CD4-positive, alpha-beta T cell treated with Interleukin-10 for 1 hour (primary cell): ENCODE data around the gene AHNAK.

Experiments used
- DNase-seq: peaks from one replicate; pipeline ENCODE4 v3.0.0-alpha.2; 2020

Gene AHNAK

DNA sequence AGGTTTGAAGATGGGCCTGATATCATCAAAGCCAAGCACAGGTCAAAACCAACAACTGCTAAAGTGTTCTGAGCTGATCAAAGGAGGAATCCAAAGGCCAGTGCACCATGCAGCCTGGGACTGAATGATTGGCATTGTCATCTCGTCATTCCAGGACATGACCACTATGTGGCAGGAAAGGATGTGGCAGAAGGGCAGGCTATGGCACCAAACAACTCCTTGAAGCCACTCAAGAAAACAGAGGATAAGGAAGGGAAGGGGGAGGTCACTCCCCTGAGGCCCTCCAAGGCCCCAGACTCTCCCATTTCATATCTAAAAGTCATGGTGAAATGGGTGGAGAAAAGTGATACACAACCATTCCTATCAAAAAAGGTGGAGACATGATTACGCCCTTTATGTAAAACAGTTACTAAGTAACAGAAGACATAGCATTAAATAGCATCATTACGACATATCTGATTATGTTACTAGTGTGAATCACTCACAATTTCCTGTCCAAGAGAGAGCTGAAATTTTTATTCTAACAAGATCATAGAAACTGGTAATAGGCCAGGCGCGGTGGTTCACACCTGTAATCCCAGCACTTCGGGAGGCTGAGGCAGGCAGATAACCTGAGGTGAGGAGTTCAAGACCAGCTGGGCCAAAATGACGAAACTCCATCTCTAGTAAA, 49.3 kb downstream of the AHNAK start:
- DNase-seq, result no peak

DNA sequence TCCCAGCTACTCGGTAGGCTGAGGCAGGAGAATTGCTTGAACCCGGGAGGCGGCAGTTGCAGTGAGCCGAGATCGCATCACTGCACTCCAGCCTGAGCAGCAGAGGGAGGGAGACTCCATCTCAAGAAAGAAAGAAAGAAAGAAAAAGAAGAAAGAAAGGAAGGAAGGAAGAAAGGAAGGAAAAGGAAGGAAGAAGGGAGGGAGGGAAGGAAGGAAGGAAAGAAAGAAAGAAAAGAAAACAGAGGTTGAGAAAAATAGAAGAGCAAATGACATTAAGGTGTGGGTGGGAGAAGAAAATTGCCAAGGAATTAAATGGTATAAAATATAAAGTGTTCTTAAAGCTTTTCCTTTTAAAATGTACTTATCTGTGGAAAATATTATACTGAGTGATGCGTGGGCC, 49.9 kb downstream of the AHNAK start:
- DNase-seq, result no peak

DNA sequence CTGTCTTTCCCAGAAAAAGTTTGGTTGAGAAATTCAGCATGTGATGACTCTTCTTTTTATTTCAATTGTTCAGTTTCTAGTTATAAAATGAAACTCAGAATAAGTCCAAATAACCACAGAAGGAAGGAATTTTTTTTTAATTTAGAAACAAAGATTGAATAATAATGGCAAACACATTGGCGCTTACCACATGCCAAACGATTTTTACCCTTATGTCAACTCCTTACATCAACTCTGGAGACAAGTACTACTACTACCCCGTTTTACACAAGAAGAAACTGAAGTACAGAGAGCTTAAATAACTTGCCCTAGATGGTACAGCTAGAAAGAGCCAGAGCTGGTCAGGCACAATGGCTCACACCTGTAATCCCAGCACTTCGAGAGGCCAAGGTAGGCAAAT, 52.4 kb downstream of the AHNAK start:
- no peak for DNase-seq

DNA sequence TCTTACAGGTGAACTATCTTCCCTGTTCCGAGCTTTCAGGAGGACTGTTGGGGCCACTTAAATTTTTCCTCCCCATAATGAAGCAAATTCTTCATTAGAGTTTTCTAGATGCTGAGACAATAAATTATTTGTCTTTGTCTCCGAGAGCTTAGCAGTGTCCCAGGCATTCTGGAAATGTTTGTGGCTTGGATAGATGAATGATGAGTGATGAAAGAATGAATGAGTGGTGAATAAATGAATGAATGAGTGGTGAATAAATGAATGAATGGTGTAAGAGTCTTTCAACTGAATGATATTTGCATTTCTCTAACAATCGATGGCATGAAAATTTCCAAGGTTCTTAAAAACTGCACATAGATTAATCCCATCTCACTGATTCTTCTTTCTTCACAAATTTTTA, 52.8 kb downstream of the AHNAK start:
- no peak for DNase-seq

DNA sequence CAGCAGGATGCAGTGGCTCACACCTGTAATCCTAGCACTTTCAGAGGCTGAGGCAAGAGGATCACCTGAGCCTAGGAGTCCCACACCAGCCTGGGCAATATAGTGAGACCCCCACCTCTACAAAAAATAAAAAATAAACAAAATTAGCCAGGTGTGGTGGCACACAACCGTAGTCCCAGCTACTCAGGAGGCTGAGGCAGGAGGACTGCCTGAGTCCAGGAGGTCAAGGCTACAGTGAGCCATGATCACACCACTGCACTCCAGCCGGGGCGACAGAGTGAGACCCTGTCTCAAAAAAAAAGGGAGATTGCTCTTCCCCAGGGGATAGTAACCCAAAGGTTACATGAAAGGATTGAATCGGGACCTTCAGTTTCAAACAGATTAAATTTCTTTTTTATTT, 54.0 kb downstream of the AHNAK start:
- DNase-seq, result no peak

DNA sequence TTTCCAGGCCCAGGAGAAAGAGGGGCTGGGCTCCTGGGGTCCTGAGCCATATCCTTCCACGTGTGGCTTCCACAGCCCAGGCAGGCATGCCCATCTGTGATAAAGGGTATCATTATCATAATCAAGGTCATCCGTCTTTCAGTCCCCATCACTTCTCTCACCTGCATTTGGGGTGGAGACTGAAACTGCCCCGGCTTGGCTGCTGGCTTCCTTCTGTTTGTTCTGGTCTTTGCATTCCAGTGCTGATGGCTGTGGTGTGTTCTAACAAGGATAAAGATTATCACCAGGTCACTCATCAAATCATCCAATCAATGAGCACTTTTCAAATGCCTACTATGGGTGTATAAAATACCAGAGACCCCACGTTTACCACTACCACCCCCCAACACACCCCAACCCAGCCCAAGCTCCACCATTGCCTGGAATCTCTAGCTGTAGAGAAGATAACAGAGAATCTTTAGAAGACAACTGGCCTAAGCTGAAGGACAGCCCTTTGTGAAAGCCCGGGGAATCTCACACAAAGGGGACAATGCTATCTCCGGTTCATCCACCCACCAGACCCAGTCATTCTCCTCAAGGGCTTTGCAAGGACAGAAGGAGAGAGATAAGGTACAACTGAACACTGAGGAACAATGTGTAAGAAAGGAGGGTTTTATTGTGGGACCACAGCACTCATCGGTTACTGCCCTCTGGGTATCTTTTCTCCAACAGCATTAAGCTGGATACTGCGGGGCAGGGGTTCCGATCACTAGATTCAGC, 54.9 kb downstream of the AHNAK start:
- DNase-seq, result no peak

DNA sequence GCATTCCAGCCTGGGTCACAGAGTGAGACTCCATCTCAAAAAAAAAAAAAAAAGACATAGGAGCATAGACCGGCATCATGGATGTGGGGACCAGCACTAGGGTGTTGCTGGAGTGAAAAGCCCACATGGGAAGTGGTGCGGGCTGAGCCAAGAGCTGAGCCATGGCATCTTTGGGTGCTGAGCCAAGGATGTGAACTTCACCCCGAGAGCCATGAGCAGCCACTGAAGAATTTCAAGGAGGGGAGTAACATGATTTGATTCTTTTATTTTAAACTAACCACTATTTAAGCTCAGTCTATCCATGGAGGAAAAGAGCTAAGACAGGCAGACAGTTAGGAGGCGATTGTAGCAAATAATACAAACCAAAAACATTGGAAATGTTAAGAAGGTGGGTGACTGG, 57.4 kb downstream of the AHNAK start:
- DNase-seq, result no peak

DNA sequence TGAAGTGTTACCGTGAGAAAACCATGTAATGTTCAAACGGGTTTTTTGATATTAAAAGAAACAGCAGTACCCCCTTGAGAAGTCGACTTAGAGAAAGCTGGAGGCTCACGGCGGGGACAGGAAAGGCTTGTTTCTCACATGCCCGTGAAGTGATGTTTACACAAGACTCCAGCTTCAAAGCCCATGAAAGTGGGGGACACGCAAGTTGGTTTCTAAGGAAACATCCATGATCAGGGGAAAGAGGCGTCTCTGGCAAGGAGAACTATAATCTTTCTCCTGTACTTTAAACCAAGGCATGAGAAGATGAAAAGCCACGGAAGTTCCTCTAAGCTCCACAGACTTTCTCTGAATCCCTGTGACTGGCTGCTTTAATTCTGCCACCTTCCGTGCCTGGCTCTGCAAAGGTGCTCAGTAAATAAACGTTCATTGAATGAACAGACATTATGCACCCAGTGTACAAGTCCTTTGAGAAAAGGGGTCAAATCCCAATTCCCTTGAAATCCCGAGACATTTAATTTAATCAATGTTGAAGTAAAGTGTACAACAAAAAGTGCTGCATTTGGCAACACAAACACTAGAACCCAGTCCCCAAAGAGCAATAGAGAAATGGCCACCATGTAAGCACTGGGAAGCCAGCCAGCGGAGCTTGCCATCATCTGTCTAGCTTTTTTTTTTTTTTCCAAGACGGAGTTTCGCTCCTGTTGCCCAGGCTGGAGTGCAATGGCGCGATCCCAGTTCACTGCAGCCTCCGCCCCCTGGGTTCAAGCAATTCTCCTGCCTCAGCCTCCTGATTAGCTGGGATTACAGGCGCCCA, 58.7 kb downstream of the AHNAK start:
- no peak for DNase-seq

DNA sequence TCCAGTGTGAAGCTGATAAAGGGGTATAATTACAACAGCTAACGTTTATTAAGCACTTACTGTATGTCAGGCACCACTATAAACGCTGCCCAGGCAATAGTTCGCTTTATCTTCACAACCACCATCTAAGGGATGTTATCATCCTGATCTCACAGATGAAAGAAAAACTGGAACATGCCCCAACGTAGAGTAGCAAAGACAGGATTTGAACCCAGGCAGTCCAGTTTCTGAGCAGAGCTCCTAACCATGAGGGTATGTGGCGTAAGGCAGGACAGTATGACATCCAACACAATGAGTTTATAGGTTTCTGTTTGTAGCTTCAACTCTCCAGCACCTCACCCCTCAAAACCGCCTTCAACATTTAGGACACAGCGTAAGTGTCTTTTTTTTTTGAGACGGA, 59.5 kb downstream of the AHNAK start:
- no peak for DNase-seq

DNA sequence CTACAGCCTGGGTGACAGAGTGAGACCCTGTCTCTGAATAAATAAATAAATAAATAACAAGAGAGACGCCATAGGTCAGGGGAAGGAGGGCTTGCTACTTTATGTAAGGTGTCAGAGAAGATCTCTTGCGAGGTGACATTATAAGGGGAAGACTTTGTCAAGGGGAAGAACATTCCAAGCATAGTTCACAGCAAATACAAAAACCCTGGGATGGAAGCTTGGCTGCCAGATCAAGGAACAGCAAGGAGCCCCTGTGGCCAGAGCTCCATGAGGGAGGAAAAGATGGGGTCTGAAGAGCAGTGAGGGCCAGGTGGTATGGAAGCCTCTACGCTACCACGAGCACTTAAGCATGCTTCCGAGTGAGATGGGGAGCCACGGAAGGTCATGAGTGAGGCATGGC, 62.3 kb downstream of the AHNAK start:
- no peak for DNase-seq

DNA sequence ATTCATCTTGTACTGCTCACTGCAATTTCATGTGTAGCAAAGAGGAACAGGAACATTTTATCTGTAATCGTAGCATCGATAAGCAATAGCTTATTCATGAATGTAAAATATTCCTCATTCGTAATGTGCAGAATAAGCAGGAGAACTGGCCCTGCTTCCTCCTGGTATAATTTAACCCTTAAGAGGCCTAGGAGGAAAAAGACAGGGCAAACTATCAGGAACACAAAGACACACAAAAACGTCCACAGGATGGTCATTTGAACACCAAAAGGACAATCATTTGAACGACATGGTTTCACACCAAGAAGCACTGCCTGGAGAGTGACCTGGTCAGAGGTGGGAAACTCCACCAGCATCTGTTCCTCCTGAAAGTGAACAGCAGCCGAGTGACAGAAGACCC, 63.9 kb downstream of the AHNAK start:
- DNase-seq, result no peak

DNA sequence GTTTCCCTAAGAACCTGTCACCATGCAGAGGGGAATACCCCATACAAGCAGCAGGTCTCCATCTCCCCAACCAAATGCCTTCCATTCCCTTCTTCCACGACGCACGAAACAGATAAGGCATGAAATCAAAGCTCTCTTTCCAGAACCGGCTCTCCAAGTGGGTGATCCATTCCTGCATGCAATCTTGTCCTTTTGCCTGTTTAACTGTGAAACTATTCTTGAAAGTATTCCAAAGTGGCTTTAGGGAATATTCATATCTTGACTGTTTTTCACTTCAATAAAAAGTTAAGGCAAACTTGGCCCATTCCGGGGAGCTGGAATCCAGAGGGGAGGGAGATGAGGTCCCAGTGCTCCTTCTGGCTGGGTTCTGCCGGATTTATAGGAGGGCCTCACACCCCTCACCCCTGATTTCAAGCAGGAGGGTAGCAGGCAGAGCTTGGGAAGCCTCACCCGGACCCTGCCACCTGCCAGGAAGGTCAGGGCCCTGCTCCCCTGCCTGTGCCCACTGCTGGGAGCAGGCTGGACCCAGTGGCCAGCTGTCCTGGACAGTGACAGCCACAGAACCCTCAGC, 66.9 kb downstream of the AHNAK start:
- no peak for DNase-seq

DNA sequence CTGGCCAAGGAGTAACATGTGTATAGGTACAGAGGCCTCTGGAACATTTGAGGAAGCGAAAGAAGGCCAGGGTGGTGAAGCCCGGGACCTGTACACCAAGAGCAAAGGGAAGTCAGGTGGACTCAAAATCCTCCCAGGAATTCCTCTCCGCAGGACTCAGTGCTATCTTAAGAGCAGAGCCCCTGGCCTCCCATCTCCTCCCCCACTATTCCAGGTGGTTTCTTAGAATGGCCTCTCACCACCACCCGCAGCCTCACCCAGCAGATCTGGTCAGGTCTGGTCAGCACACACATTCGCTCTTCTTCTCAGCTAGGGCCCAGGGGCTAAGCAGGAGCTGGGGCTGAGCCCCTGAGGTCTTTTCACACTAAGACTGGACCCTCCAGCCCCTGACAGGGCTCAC, 68.7 kb downstream of the AHNAK start:
- no peak for DNase-seq

DNA sequence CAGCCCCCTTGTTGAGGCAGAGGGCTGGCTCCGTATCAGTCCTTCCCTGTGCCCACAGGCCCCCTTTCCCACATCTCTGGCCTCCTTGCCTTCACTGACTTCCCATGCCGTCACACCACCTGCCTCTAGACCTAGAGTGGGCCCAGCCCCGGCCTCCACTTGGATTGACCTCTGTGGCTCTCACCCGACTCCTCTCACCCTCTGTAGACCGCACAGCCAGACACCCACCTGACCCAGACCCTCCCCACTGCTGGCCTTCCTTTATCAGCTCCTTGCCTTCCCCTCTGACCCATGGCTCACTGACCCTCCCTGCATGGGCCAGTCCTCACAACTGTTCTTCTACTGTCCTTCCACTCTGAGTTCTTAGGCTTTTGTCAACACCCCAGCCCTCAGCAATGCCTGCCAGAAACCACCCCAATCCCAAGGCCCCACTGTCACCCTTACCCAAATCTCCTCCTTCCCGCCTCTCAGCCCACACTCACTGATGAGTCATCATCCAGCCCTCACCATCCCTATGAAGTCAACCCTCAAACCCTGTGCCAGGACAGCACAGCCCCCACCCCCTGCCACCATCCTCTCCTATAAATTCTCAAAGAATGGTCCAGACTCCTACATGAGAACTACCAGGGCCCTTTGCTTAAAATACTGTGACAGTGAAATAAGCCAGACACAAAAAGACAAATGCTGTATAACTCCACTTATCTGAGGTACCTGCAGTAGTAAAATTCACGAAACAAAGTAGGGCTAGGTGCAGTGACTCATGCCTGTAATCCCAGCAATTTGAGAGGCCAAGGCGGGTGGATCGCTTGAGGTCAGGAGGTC, 74.3 kb downstream of the AHNAK start:
- no peak for DNase-seq

DNA sequence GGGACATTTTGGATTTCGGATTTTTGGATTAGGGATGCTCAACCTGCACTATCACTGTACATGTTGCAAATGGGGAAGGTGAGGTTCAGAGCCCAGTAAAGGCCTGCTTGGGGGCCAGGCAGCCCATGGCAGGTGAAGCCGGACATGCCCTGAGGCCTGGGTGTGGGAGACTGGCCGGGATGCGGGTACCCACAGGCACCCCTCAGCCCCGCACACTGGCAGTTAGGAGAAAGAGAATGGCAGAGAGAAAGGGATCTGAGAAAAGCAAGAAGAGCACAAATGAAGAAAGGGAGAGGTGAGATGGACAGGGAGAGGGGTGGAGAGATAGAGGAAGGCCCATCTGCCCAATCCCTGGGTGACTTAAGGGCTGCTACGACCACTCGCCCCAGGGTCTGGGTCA, 75.0 kb downstream of the AHNAK start:
- no peak for DNase-seq

DNA sequence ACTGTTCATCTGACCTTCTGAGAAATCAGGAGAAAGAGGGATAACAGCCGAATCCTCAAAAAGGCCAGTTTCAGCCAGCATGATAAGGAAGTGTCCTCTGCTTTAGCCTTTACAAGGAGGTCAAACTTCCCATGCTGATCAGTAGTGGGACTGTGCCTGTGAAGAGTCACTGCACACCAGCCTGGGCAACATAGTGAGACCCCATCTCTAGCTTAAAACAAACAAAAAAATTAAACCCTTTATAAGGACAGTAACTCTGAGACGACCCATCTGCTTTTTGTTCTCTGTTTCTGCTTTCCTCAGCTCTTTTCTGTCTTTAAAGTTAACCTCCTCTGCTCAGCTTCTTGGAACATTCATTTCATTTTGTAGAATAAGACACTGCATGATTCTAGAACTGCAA, 78.0 kb downstream of the AHNAK start:
- DNase-seq, result no peak

DNA sequence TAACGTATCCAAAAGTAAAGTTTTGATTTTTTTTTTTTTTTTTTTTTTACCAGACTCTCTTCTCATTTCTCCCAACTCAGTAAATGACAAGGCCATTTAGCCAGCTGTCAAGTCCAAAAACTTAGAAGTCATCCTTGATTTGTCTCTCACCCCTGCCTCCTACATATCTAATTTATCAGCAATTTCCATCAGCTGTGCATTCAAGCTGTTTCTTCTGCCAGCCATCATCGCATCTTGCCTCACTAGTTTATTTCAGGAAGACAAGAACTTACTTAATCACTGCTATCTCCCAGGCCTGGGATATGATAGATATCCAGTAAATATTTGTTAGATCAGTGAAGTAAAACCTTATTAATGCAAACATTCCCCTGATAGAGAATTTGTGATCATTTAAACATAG, 80.2 kb downstream of the AHNAK start:
- no peak for DNase-seq

DNA sequence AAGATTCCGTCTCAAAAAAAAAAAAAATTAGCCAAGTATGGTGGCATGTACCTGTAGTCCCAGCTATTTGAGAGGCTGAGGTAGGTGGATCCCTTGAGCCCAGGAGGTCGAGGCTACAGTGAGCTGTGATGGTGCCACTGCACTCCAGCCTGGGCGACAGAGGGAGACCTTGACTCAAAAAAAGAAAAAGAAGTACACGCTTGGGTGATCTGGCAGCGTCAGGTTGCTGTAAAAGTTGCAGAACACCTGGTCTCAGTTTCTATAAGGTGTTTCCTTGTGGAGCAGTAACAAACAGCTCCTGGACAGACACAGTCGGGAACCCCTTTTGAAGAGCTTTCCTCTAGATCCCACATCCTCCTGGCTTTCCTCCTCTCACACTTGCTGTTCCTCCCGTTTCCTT, 82.0 kb downstream of the AHNAK start:
- DNase-seq, result no peak

DNA sequence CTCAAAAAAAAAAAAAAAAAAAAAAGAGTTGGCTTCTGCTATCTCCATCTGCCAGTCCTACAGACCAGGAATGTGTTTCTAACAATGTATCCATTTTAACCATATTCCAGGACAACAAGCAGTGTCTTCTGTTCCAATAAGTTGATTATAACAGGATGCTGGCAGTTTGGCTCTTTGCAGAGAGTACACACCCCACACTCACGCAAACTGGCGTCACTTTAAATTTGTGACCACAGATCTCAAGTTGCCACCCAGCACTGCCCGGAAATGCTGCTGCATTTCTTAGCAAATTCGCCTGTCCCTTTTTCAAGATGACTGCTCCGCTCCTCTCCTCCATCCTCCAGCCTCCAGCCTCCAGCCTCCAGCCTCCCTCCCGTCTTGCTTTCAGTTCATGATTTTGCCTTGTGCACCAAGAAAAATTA, 83.5 kb downstream of the AHNAK start:
- no peak for DNase-seq

DNA sequence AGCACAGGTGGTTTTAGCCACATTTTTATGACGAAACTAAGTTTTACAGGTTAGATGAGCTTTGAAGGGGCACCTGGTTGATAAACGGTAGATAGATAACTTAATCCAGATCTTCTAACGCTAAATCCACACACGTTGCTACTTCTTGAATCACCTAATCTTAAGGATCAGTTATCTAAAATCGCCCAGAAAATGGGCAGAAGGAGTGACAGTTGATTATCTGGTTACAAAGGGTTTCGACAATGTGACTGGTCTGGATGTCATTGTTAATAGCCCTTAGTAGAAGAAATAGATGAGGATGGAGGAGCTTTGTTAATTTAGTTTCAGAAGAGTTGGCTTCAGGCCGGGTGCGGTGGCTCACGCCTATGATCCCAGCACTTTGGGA, 84.1 kb downstream of the AHNAK start:
- DNase-seq, result no peak

DNA sequence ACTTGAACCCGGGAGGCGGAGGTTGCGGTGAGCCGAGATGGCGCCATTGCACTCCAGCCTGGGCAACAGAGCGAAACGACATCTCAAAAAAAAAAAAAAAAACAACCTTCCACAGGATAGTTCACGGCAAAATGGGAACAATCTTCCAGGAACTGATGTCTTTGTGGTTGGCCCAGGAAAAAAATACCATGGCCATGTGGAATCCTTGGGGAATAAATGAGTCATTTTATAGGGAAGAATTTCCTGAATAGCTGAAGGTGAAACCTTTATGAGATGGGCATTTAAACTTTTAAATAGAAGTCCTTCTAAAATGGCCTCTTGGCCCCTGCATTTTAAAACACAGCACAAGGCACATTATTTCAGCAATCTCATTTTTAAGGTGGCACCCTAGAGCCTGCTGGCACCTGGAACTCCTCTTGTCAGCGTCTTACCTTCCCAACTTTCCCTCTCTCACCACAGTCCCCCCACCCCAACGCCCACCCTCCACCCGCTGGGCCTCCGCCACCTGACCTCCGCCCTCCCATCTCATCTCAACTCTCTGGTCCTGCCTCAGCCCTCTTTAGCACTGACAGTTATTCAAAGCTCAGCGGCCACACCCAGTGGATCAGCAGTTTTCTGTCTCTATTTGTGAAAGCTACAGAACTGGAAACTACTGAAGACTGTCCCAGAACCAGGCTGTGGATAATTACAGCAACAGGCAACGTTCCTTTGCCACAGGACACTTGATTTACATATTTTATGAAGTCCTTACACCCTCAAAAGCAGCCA, 84.7 kb downstream of the AHNAK start:
- DNase-seq, result no peak

DNA sequence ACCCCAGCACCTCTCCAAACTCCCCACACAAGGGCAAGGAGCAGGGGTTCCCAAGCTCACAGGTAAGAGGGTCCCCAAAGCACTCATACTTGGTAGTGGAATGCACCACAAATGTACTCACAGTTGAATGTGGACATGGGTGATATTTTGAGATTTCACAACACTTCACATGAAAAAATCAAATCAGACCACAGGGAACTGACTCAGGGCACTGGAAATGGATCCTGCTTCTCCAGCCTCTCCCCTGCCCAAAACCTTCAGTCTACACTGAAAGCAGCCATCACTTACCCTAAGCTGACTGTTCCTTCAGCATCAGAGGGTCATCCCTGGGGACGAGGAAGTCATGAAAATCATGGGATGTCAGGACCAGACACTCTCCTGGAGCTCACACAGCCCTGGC, 87.5 kb downstream of the AHNAK start:
- DNase-seq, result no peak
